Kasumi-1 (cell line): ENCODE measurements around the gene ARIH2.

Source experiments
- DNase-seq, 2 experiments: peaks; one replicate each; lab custom pipeline; 2025; lab: John Stamatoyannopoulos, UW

The ARIH2 gene

DNA sequence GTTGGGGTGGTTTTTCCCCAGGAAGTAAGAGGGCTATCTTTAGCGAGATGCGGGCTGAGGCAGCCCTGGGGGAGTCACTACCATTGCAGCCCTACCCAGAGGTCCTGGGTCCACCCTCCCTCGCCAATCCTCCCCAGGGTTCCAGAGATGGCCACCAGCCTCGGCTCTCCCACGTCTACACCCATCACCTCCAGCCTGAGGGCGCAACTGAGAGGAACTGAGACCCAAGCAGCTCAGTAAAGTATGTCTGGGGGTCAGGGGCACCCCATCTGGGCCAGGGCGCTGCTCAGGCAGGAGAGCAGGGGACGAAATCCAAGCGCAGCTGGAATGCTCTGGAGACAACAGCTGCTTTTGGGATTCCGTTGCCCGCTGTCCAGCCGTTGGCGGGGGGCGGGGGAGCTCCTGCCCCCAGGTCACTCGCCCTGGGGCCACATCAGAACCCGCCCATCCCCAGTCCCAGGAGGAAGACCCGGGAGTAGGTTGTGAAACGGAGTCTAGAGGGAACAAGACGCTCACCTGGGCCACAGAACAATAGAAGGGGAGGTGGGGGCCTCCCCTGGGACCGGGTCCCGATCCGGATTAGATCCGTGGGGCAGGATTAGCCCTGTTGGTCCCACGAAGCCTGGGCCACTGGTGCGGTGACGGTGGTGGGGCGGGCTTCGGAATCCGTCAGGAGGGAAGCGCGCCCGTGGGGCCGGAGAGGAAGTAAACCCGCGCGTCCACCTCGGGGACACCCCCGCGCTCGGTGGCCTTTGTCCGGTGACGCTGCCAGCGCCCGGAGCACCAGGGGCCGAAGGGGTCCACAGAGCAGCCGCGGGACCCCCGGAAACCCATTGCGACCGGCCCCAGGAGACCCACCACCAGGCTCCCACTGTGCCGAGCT, 101.9 kb downstream of the ARIH2 start:
- DNase-seq: peak; percentile 61 to 62

DNA sequence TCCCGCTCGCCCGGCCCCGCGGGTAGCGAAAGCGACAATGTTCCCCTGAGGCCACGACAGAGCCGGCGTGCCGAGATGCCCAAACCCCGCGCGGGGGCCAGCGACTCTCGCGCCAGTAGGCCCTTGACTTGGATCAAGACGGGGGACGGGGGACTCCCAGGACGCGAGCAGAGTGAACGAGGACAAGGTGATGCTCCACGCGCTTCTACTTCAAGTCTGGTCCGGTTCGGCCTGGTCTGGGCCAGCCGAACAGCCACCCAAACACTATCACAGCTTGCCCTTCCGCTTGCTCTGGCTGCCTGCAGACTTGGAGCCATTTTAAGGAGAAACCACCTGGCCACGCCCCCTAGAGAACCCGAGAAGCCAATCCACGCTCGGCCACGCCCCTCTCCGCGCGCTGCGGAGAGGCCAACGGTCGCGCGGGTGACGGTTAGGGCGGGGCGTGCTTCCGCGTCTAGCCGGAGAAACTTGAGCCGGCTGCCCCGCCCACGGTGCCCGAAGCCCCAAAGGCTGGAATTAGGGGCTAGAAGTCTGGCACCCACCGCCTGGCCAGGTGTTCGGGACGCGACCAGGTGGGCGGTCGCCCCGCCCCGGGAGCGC, 102.7 kb downstream of the ARIH2 start:
- peak; percentile 96 to 97 for DNase-seq

DNA sequence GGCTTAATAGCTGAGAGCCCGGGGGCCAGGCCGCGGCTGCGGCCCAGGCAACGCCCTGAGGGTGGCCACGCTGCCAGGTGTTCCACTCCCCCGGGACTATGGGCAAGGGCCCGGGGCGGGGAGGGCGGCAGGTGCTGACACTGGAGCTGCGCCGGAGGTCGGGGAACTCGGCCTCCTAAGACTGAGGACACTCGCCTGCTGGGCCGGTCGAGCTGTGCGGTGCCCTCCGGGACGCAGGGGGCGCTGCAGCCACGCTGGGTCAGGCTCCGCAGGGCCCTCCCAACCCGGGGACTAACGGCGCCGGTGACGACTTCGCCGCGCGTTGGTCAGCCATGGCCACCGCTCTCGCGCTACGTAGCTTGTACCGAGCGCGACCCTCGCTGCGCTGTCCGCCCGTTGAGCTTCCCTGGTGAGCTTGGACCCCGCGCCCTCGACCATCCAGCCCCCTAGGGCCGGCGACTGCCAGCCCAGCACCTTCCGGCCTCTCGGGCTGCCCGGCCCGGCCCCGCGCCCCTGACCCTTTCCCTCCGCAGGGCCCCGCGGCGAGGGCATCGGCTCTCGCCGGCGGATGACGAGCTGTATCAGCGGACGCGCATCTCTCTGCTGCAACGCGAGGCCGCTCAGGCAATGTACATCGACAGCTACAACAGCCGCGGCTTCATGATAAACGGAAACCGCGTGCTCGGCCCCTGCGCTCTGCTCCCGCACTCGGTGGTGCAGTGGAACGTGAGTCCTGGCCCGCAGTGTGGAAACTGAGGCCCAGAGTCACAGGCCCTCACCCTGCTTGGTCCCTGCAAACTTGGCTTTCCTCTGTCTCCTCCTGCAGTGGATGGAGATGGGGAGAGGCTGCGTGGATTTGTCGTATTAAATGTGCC, 103.4 kb downstream of the ARIH2 start, which contains the start of gene NDUFAF3:
Gene NDUFAF3 (plus strand): TSS at position 309 of the 875 bp plus-strand sequence. CDS start 24 bp downstream, at position 333.
- DNase-seq: peak; percentile 70 to 78

DNA sequence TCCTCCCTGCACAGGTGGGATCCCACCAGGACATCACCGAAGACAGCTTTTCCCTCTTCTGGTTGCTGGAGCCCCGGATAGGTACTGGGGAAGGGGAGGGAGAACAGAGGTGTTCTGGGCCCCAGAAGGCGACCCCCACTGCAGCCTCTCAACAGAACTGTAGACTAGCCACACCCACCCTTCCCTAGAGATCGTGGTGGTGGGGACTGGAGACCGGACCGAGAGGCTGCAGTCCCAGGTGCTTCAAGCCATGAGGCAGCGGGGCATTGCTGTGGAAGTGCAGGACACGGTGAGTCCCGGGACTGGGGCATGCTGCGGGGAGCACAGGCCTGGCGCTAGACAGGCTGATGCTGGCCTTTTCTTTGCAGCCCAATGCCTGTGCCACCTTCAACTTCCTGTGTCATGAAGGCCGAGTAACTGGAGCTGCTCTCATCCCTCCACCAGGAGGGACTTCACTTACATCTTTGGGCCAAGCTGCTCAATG, 104.1 kb downstream of the ARIH2 start:
- peak; percentile 35 to 42 for DNase-seq

DNA sequence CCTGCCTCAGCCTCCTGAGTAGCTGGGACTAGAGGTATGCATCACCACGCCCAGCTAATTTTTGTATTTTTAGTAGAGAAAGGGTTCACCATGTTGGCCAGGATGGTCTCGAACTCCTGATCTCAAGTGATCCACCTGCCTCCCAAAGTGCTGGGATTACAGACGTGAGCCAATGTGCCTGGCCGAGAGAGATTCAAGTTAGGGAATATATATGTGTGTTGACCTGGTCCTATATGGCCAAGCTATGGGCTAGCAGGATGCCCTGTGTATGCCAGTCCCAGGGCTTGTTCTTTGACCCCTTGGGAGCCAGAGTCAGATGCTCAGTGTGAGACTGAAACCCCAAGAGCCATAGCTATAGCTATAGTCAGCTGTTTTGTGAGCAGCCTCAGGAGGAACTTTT, 105.1 kb downstream of the ARIH2 start:
- DNase-seq: no peak

DNA sequence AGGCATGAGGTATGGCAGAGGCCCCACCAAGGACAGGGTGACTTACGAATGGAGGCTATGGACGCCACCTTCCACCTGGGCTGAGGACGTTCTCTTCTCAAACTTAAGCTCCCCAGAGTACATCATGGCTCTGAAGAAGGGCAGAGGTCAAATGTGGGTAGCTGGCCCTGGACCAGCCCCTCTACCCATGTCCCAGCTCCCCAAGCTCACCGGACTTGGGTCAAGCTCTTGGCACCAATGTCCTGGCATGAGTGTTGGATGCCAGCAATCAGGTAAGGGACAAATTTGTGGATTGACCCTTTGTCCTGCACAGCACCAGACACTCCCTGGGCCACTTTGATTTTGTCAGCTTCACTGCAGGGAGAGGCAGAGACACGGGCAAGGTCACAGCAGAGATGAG, 105.8 kb downstream of the ARIH2 start:
- no peak for DNase-seq

DNA sequence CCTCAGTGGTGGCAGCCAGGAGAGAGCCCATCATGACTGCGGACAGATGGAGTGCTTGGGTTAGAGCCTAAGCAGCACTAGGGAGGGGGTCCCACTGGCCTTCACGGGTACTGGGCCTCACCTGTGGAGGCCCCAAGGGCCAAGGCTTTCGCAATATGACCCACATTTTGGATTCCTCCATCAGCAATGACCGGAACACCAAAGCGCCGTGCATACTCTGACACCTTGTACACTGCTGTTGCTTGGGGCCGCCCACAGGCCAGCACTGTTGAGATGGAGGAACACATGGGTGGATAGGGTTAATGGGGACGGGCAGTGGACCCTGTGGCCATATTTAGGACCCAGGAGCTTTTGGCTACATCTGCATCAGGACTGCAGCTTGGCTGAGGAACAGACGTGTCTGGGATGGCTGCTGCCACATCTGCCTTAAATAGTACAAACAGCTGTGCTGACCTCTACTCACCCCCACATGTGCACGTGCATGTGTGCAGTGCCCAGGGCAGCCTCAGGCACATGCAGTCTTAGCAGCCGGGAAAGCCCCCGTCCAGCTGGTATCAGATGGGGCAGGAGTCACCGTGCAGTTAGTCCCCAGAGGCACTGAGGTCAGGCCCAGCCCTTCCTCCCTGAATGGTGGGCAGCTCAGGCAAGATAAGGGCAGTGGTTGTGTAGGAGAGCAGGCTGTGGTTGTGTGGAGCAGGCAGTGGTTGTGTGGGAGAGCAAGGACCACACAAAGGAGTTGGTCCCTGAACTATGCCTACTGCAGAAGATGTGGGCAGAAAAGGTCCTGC, 106.6 kb downstream of the ARIH2 start:
- DNase-seq: no peak

DNA sequence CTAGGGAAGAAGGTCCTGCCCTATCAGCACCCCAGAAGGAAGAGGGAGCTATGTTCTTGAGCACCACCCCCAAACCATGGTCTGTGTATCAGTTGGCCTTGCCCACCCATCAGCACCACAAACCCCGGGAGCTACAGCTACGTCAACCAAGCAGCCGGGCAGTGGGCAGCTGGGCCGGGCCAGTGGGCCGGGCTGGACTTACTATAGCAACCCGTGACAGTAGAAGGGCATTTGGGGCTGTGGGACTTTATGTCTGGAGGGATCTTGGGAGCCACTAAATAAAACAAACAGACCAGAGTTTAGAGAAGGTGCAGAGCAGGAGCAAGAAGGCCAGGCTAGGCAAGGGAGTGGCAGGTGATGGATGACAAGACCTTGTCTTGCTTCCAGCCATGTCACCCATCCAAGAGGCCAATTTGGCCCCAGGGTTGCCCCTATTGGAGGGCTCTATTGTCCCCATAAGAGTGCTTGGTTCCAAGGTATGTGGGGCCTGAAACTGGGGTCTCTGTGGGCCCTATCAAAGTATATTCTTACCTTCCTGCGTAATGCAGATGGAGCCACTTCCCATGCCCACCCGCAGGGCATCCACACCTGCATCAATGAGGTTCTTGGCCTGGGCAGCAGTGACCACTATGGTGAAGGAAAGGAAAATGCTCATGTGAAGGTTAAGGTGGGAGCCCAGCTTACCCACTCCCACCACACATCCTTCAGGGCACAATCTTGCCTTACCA, 107.3 kb downstream of the ARIH2 start:
- no peak for DNase-seq

DNA sequence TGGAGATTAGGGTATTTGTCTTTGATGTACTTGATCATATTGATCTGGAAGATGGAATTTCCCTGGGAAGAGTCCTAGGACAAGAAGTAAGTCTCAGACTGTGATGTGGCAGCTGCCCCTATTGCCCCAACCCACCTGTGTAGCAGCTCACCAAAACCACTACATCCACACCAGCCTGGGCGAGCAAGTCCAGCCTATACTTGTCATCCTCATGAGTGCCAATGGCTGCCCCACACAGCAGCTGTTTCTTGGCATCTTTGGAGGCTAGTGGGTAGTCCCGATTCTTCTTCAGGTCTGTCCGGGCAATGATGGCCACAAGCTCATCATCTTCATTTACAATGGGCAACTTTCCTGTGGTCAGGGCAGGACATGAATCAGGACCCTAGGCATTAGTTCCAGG, 107.9 kb downstream of the ARIH2 start:
- no peak for DNase-seq

DNA sequence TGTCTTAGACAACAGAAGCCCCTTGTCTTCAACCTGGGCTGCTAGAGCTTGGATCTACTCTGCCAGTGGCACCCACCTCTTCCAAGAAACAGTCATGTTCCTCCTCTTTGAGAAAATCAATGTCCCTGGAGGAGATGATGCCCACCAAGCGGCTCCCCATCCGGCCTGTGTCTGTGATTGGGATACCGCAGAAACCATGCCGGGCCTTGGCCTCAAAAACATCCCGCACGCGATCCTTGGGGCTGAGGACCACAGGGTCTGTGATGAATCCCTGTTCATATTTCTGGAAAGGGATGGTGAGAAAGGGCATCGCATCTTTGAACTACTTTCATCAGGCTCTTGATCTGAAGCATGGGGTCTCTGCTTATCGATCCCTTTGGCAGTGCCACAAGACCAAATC, 109.0 kb downstream of the ARIH2 start:
- DNase-seq: no peak

DNA sequence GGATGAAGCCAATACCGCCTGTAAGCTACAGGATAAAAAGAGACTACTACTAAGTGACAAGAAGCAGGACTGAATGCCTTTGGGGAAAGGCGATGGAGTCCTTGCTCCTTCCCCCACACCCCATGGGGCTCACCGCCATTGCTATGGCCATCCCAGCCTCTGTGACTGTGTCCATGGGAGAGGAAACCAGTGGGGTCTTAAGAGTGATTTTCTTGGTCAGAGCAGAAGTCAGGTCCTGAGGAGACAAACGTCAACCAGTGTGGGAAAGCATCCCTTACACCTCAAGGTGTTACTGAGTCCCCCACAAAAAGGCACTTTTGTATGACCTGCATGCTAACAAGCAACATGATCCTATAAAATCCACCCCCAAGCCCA, 109.6 kb downstream of the ARIH2 start:
- no peak for DNase-seq

DNA sequence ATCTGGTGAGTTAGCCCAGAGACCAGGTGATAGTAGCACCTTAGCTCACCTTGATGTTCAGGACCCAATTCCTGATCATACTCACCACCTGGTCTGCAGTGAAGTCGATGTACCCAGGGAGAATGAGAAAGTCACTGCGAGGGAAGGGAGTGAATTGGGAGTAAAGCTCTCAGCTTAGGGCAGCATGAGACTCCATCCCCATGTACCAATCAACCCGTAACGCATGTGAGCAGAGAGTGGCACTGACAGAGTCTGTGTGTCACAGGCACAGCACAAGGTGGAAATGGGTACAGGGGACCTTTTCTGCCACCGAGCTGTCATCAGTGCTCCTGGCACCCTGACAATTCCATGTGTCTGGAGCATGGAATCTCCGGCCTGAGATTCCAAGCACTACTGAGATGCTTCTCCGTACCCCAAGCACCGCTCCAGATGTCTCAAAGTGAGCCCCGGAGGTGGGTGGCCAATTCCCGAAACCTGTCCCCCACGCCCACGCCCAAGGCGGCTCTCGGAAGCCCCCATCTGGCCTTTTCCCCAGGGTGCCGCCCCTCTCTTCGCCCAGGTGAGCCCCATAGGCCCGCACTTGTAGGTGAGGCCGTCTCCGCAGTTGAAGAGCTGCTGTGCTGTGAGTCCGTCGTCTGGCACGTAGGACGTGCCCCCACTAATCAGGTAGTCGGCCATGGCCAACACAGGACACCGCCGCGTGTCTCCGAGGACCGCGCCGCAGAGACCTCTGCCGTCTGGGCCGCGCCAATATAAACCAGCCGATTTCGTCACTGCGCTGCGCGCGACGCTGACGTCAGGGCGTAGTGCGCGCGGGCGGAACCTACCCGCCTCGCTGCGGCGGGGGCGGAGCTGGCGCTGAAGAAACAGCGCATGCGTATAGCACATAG, 110.3 kb downstream of the ARIH2 start, which contains the start of gene IMPDH2:
Gene IMPDH2 (minus strand): TSS at position 726 of the 890 bp plus-strand sequence. CDS start 48 bp downstream, at position 678.
- peak; percentile 85 to 89 for DNase-seq

DNA sequence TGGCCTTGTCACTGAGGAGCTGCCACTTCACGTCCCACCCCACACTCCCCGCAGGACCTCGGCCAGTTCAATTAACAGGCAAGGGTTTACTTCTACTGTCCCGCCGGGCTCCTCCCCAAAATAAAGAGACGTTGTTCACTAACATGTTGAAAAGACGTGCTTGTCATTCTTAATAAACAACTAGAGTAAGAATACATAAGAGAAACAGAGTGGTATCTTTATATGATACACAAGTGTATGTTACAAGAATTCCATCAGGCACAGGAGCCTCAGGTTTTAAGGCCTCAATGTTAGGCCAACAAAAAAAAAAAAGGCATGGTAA, 110.9 kb downstream of the ARIH2 start:
- DNase-seq: no peak

DNA sequence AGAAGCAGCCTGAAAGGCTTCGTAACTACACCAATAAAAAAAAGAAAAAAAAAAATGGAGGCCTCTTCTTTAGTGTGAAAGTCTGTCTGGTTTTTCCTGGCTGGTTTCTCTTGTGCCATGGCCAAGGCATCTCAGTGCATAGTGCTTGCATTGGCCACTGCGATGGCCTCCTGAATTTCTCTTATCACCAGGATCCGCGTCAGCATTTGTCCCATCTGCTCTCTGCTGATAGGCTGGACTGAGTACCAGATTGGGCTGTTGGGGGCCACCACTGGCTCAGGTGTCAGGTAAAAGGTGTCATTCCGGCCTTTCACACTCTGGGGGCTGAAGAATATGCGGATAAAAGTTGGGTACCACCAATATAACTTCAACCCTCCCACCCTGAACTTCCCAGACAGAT, 111.7 kb downstream of the ARIH2 start:
- no peak for DNase-seq

DNA sequence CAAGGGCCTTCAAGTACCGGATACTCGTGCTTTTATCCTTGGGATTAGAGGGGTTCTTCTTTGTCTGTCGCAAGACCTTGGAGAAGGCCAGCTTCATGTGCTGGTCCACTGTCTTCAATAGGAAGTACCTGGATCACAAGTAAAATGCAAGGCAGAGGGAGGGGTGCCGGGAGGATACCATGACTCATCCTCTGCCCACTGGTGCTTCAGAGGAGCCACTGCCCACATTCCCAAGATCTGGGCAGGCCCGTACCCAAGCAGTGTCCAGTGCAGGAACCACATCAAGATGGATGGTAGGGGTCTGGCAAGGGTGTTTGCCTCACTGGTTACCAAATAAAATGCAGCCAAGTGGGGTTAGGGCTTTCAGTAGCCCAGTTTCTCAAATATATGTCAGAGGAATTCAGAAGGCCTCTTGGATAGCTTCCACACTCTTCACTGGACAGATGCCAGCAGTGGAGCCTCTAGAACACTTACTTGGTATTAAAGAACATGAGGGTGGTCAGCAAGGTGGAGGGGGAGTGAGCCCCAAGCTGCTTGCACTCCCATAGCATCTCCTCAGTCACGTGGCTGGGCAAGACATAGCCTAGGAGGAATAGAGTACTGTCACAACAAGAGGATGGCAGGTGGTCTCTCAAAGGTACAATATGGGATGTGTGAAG, 114.1 kb downstream of the ARIH2 start:
- DNase-seq: no peak

DNA sequence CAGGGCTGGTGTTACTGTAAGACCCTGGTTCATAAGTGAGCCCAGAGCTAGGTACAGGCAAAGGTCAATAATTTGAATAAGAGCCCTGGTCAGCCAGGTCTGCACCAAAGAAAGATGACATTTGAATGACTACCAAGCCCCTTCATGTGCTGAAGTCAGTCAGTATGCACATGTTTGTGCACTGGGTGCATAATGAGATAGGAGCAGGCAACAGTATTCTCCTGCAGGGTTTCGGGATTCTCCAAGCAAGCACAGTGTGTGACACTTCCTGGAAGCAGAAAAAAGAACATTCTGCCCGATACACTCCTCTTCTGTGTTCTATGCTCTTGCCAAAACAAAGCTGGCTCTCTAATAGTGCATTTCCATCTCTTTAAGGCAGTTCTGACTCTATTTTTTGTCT, 116.0 kb downstream of the ARIH2 start:
- no peak for DNase-seq

DNA sequence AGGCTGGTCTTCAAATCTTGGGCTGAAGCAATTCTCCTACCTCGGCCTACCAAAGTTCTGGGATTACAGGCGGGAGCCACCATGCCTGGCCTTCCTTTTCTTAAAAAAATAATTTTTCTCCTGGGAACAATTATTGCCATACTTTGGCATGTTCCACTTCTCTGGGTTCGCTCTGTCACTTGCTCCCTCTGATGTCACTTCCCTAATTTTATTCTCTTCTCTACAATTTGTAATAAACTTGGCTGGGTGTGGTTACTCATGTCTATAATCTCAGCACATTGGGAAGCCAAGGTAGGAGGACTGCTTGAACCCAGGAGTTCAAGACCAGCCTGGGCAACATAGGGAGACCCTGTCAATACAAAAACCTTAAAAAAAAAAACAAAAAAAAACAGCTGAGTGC, 116.6 kb downstream of the ARIH2 start:
- no peak for DNase-seq
